22Rv1 (cell line): ENCODE results near the gene ACVR2A.
A peak's percentile ranks its signal among the peaks of the same experiment; 100 is the strongest.

Source experiments
- ZFX ChIP-seq: fragments of 450-650 bp; IDR thresholded peaks from 2 replicates; pipeline ENCODE4 v1.6.1; 2017; ENCODE audit warnings: antibody characterized with exemption, borderline replicate concordance
- TF ChIP-seq, protein P1 (sequence below): fragments of 450-650 bp; IDR thresholded peaks from 2 replicates; pipeline ENCODE4 v1.5.1; 2017; ENCODE audit warnings: mild to moderate bottlenecking

DNA sequence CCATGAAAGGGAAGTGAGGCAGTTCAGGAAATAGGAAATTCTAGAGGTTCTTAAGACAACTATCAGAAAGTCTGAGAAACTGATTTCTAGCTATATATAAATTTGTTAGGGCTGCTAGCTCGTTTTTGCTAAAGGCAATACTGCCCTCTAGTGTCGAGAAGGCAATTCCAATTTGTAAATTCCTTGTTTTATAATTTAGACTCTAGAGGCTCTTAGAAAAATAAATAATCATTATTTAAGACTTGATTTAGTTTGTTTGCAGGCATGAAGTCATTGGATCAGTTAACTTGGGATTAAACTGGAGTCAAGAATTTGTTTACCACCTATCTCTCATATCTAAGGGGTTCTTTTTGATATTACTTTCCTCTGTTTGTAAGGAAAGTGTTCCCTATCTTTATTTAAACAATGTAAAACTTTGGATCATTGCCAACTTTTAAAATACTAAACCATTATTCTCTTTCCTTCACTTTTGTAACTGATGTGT lies 66.2 kb downstream of the ACVR2A start:
- TF ChIP-seq, protein P1, sequence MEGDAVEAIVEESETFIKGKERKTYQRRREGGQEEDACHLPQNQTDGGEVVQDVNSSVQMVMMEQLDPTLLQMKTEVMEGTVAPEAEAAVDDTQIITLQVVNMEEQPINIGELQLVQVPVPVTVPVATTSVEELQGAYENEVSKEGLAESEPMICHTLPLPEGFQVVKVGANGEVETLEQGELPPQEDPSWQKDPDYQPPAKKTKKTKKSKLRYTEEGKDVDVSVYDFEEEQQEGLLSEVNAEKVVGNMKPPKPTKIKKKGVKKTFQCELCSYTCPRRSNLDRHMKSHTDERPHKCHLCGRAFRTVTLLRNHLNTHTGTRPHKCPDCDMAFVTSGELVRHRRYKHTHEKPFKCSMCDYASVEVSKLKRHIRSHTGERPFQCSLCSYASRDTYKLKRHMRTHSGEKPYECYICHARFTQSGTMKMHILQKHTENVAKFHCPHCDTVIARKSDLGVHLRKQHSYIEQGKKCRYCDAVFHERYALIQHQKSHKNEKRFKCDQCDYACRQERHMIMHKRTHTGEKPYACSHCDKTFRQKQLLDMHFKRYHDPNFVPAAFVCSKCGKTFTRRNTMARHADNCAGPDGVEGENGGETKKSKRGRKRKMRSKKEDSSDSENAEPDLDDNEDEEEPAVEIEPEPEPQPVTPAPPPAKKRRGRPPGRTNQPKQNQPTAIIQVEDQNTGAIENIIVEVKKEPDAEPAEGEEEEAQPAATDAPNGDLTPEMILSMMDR, result peak; percentile 57
- TF ChIP-seq ZFX, result no peak
